HG02759 (cell line): ENCODE results near the gene PCDHA3.
"Not testable (repeated sequence)": the region's sequence is repeated elsewhere in the genome, so short reads cannot be mapped to it uniquely, and the experiment has no call there.

Source experiments
- ATAC-seq: cut with Tn5 transposase; IDR thresholded peaks from one replicate; pipeline ENCODE4 v1.9.1; 2021; ENCODE audit warnings: mild to moderate bottlenecking, moderate library complexity; ENCODE audit not compliant: unreplicated experiment

Gene PCDHA3

GRCh38 chr5:140800816-140801493 lies at the start of gene PCDHA3:
TSS of gene PCDHA3 (plus strand) at chr5:140801057.
- ATAC-seq, result no peak

DNA sequence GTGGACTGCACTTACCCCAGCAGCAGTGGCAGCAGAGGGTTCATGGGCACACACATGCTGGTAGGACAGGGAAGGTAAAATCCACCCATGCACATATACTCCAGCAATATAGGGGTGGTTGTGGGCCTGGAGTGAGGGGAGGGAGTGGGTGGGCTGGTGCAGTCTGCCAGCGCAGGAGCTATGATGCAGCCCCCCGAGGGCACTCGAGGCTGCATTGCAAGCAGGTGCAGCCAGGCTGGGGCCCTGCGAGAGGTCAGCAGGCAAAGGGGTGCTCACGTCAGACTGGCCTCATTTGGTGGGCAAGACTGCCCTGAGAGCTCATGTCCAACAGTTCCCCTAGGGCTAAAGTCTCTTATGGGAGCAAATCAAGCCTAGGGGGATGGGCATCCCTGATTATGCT lies 47.3 kb upstream of the PCDHA3 start:
- ATAC-seq, result no peak

- ATAC-seq, result no peak
These were observed 36.5 kb upstream of the PCDHA3 start for GRCh38 chr5:140764177-140764973.

DNA sequence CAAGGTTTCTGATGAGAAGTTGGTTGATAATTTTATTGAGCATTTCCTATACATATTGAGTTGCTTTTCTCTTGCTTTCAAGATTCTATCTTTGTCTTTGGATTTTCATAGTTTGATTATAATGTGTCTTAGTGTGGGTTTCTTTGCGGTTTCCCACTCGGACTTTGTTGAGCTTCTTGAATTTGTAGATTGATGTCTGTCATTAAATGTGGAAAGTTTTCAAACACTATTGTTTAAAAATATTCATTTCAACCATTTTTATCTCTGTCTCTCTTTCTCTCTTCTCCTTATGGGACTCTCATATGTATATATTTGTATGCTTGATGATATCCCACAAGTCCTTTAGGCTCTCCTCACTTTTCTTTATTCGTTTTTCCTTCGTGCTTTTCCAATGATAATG lies 33.4 kb upstream of the PCDHA3 start:
- no peak for ATAC-seq

- no peak for ATAC-seq
These were observed 20.3 kb upstream of the PCDHA3 start for GRCh38 chr5:140780512-140780911.

- no peak for ATAC-seq
These were observed 14.8 kb upstream of the PCDHA3 start, which contains the start of gene PCDHA1 for GRCh38 chr5:140785905-140786686. TSS of gene PCDHA1 (plus strand) at chr5:140786140.

GRCh38 chr5:140787422-140787821 lies 13.4 kb upstream of the PCDHA3 start:
- ATAC-seq, result not testable (repeated sequence)

GRCh38 chr5:140787849-140788504 lies 12.9 kb upstream of the PCDHA3 start:
- ATAC-seq, result not testable (repeated sequence)

DNA sequence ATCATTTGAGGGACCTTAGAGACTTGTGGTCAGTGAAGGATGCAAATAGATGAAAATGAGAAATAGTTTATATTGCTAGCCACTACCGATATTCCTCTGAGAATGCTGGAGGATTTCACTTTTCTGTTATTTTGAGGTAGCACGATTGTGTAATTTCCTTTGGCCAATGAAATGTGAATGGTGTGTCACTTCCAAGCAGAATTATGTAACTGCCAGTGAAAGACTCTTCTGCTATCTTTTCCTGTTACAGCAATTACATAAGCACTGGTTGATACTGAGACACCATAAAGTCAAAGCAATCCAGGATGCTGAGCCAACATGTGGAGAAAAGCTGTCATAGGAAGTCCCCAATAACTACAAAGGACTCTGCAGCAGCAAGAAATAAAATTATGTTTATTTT lies 9.8 kb upstream of the PCDHA3 start:
- no peak for ATAC-seq

- ATAC-seq, result no peak
These were observed 6.1 kb upstream of the PCDHA3 start, which contains the start of gene PCDHA2 for GRCh38 chr5:140794595-140795258. TSS of gene PCDHA2 (plus strand) at chr5:140794852.

GRCh38 chr5:140795259-140795641 lies 5.6 kb upstream of the PCDHA3 start:
- no peak for ATAC-seq

GRCh38 chr5:140796072-140796717 lies 4.7 kb upstream of the PCDHA3 start:
- not testable (repeated sequence) for ATAC-seq

GRCh38 chr5:140796718-140797095 lies 4.2 kb upstream of the PCDHA3 start:
- ATAC-seq, result no peak

DNA sequence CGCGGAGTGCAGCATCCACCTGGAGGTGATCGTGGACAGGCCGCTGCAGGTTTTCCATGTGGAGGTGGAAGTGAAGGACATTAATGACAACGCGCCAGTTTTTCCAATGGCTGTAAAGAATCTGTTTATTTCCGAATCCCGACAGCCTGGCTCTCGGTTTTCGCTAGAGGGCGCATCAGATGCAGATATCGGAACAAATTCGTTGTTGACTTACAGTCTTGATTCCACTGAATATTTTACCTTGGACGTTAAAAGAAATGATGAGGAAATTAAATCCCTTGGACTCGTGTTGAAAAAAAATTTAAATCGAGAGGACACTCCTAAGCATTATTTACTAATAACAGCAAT lies 611 bp downstream of the PCDHA3 start:
- no peak for ATAC-seq

DNA sequence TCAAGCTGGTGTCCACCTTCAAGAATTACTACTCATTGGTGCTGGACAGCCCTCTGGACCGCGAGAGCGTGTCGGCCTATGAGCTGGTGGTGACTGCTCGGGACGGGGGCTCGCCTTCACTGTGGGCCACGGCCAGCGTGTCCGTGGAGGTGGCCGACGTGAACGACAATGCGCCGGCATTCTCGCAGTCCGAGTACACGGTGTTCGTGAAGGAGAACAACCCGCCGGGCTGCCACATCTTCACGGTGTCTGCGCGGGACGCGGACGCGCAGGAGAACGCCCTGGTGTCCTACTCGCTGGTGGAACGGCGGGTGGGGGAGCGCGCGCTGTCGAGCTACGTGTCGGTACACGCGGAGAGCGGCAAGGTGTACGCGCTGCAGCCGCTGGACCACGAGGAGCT lies 1.5 kb downstream of the PCDHA3 start:
- ATAC-seq, result not testable (repeated sequence)

DNA sequence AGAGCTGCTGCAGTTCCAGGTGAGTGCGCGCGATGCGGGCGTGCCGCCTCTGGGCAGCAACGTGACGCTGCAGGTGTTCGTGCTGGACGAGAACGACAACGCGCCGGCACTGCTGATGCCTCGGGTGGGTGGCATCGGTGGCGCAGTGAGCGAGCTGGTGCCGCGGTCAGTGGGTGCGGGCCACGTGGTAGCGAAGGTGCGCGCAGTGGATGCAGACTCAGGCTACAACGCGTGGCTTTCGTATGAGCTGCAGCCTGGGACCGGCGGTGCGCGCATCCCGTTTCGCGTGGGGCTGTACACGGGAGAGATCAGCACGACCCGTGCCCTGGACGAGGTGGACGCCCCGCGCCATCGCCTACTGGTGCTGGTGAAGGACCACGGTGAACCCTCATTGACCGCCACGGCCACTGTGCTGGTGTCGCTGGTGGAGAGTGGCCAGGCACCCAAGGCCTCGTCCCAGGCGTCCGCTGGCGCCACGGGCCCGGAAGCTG lies 2.0 kb downstream of the PCDHA3 start:
- ATAC-seq, result no peak

- ATAC-seq, result no peak
These were observed 6.2 kb downstream of the PCDHA3 start, which contains the start of gene PCDHA4 for GRCh38 chr5:140806834-140807775. TSS of gene PCDHA4 (plus strand) at chr5:140807068.

DNA sequence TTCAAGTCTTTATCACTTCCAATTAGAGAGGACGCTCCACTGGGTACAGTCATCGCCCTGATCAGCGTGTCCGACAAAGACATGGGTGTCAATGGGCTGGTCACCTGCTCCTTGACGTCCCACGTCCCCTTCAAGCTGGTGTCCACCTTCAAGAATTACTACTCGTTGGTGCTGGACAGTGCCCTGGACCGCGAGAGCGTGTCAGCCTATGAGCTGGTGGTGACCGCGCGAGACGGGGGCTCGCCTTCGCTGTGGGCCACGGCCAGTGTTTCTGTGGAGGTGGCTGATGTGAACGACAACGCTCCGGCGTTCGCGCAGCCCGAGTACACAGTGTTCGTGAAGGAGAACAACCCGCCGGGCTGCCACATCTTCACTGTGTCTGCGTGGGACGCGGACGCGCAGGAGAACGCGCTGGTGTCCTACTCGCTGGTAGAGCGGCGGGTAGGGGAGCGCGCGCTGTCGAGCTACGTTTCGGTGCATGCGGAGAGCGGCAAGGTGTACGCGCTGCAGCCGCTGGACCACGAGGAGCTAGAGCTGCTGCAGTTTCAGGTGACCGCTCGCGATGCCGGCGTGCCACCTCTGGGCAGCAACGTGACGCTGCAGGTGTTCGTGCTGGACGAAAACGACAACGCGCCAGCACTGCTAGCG lies 7.5 kb downstream of the PCDHA3 start:
- not testable (repeated sequence) for ATAC-seq
